ENCODE results near the gene SETBP1.

Gene SETBP1

DNA sequence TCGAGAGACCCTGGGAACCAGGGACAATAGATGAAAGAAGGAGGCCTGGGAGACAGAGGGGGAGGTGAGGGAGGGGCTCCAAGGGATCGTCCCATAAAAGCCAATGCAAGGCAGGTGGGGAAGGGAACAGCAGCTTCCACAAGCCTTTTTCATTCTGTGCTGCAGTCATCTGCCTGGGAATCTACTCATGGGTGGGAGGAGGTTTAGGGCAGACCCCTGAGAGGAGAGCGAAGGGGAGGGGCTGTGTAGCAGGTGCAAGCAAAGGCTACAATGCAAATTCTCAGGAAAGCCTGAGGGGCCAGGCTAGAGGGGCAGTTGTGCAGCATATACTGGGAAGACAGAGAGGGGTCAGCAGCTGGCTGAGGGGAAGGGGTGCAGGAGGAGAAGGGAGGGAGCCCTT lies 135.4 kb downstream of the SETBP1 start:
- no peak for DNase-seq (ENCODE audit: low spot score)

GRCh38 chr18:44816477-44816876 lies 135.8 kb downstream of the SETBP1 start:
- DNase-seq (ENCODE audit: low spot score) = peak; percentile 20

- DNase-seq (ENCODE audit: low spot score) = peak; percentile 41
These were observed 137.3 kb downstream of the SETBP1 start for GRCh38 chr18:44817831-44818473.

DNA sequence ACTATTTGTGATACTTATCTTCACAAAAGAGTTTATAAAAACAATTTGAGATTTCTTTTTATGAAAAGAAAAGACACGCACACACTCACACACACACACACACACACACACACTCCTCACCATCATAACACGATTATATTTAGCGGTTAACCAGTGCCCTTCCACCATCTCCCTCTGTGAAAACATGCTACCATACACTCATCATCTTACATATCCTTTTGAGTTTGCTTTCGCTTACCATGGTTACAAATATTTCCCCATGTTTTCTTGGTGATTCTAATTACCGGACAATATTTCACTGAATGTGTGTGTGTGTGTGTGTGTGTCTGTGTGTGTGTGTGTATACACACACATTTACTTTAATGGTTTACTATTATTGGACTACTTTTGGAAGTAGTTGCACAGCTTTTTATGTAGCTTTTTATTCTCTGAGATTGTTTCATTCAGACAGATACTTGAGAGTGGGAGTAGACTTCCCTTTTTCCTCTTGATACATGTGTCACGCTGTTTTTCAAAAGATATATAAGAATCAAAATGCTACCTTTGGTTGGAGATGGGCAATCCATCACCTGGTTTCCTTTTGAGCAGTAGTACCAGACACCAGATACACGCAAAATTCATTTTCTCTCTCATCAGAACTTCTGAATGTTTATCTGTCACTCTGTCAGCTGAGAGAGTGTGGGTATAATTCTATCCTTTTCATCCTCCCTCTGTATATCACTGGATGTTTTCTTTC lies 138.1 kb downstream of the SETBP1 start:
- peak; percentile 36 for DNase-seq (ENCODE audit: low spot score)

- DNase-seq (ENCODE audit: low spot score) = peak; percentile 54
These were observed 139.3 kb downstream of the SETBP1 start for GRCh38 chr18:44819944-44820510.

- no peak for DNase-seq (ENCODE audit: low spot score)
These were observed 141.2 kb downstream of the SETBP1 start for GRCh38 chr18:44821924-44822323.

DNA sequence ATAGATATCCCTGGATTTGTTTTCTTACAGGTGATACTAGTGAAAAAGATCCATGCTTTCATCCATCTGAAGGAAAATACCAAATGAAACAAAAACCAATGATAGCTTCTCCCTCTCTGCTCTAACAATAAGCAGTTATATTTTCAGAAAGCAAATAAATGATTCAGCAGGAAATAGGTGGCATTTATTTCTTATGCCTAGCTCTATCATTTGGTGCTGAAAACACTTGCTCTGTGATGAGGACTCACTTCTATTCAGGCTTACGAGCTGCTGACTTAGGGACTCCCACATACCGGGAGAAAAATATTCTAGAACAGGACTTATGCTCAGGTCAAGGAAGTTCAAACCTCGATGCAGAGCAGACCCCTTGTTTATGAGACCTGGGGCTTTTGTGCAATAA lies 142.6 kb downstream of the SETBP1 start:
- peak; percentile 30 for DNase-seq (ENCODE audit: low spot score)

- peak; percentile 78 for DNase-seq (ENCODE audit: low spot score)
These were observed 143.1 kb downstream of the SETBP1 start for GRCh38 chr18:44823782-44824181.

DNA sequence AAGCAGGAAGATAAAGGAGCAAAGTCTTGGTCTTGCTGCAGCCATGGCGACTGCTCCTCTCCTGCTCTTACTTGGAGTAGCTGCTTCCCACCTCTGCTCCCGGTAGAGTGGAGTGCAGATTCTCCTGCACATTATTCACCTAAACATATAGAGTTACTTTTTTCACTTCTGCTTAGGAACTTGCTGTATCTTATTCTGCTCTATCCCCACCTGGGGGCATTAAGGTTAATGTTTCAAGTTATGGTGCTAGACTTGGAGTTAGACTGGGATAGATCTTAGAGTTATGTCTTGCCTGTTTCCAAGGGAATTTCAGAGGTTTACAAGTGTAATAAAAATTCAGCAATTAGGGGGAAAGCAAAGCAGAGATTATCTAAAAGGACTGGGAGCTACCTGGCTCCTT lies 144.2 kb downstream of the SETBP1 start:
- DNase-seq (ENCODE audit: low spot score) = no peak

DNA sequence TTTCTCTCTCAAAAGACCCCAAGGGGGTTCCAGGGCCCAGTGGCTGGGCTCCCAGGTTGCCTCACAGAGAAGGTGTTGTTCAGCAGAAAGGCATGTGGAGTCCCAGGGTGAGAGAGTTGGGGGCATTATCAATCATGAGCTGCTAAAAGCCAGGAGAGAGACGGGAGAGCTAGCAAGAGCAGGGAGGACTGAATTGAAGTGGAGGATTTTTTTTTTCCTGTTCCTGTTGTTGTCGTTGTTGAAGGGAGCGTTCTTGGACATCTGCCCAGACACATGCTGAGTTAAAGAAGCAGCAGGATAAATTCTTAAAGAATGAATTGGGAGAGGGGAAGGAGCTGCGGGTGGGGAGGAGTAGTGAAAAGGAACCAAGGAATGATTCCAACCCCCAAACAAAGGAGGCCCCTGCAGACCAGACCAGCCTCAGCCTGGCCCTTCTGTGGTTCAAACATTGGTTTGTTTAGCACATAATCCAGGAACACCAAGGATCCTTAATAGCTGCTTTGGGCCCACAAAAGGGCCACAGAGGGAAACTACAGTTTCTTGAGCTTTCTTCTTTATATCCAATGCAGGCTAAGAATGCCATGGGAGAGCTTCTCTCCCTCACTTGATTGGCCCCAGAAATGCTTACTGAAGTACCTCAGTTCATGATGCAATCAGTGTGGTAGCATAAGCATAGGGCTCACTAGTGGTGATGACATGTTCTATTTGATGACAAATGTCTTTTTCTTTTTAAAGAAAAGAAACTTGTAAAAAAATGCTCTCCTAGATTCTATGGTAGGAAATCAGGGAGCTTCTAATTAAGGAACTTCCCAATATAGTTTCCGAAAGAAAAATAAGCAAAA lies 146.0 kb downstream of the SETBP1 start:
- DNase-seq (ENCODE audit: low spot score) = peak; percentile 92

- DNase-seq (ENCODE audit: low spot score) = no peak
These were observed 147.4 kb downstream of the SETBP1 start for GRCh38 chr18:44828080-44828479.

- DNase-seq (ENCODE audit: low spot score) = no peak
These were observed 149.9 kb downstream of the SETBP1 start for GRCh38 chr18:44830581-44830980.

DNA sequence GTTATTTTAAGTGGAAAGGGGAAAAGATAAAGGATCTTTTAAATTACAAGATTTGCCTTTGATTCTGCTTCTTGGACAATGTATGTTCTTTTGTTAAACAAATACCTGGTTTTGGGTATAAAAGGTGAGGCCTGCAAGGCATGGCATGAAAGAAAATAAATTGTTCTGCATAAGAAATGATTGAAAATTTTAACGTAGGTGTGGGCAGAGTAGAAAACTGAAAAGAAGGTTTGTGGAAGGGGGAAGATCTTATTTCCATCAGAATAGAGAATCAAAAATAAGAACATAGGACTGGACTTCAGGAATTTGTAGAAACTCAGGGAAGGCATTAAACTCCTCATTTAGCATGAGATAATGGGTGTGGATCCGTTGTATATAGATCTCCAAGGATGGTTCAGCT lies 153.1 kb downstream of the SETBP1 start:
- DNase-seq (ENCODE audit: low spot score) = no peak

DNA sequence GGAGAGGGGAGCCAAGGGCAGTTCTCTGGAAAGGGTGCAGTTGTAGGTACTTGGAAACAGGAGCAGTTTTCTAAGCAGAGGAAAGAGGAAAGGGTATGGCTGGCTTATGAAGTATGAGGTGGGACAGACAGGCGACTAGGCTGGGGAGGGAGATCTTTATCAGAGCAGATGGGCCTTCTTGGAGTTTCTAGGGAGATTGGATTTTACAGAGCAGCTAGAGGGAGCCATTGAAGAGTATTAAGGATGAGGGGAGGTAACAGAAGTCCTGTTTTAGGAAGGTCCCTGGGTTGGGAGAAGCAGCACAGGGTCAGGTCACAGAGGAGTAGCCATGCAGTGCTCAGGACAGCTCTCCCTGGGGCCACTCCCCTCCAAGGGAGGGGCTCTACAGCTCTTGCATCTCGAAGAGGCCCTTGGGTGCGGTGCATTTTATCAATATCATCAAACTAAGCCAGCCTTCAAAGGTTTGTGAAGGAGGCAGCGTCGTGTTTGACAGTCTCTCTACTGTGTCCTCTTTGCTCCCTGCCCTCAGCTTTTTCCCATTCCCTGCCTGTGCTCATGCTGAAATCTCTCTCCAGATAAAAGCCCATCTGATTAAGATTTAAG lies 154.3 kb downstream of the SETBP1 start:
- no peak for DNase-seq (ENCODE audit: low spot score)

- no peak for DNase-seq (ENCODE audit: low spot score)
These were observed 155.0 kb downstream of the SETBP1 start for GRCh38 chr18:44835703-44836102.

DNA sequence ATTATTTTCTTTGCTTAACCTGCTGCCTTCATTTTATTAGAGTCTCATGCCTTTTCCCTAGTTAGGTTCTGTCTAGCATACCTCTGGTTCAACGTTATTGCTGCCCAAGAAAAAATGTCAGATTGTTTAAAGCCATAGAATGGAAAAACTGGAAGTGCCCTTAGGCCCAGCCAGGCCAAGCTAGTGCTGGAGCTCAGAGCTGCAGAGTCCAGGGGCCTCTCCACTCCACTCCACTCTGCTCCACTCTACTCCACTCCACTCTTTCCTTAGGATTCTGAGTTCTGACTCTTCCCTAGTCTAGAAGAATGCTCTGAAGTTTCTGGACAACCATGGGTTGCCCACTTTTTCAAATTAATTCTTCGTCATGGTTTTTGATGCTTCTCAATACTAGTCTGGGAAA lies 155.6 kb downstream of the SETBP1 start:
- DNase-seq (ENCODE audit: low spot score) = no peak

DNA sequence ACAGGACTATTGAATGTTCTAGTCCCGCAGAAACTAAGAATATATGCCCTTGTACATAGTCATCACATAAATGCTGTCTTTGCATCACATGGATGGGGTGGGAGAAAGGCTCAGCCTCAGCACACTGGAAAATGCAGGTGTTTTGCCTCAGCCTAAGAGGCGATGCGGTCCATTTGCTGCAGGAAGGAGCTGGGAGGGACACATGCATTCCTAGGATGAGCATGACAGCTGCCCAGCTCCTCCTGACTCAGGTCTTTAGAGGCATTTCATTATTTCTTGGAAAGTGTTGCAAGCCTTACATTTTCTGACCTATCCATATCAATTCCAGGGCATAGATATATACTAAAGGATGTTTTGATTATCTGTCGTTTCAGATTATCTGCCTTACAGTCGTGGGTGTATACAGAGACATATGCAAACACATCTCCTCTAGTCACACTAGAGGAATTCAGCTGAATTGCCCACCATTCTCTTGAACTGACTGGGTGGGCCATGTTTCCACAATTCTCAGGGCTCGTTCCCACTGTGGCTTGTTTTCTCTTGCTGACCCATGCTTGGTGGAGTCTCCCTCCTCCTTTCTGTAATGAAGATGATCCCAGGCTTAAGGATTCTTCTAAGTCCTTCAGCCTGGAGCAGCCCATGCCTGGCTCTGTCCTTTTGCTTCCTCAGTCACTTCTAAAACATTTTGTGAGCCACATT lies 156.9 kb downstream of the SETBP1 start:
- DNase-seq (ENCODE audit: low spot score) = peak; percentile 65

- DNase-seq (ENCODE audit: low spot score) = peak; percentile 61
These were observed 158.4 kb downstream of the SETBP1 start for GRCh38 chr18:44838971-44839666.

GRCh38 chr18:44840058-44840790 lies 159.5 kb downstream of the SETBP1 start:
- no peak for DNase-seq (ENCODE audit: low spot score)

GRCh38 chr18:44841221-44841620 lies 160.5 kb downstream of the SETBP1 start:
- peak; percentile 44 for DNase-seq (ENCODE audit: low spot score)
